ENCODE data around the gene LMF2.

DNA sequence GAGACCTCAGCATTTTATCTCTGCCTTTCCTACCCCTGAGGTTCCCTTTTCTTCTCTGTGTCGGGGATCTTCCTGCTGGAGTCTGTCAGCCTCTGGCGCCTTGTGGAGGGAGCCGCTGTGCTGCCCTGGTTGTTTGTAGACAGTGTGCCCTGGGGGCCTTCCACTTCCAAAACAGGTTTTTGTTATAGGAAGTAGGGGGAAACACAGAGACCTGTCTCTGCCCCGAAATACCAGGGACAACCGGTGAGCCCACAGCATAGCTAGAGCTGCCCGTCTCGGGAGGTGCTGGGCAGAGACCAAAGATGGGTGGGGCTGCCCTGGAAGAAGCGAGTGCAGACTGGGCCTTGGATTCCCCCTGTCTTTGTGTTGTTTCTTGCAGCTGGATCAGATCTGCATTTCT lies 8.6 kb upstream of the LMF2 start:
- TF ChIP-seq POLR2A (IDR thresholded peaks at IDR 0.05) (no peak), CTCF (IDR thresholded peaks at IDR 0.05) (no peak)

Measured in esophagus squamous epithelium (tissue), 4 donors.